Measurements from ENCODE around the gene C7orf33. TPM values are rescaled to one million over a fixed set of nuclear protein-coding genes. Genes with fewer than 3 reads are reported as not detected.

Gene C7orf33
- total and polyA plus RNA-seq, 9 of the 15 experiments (the other 6 are each of a cell fraction or from before 2014, with no cell fraction given) = 0.04 TPM; not detected in 8

- WGBS (ENCODE audit: insufficient coverage, low coverage, missing lambda C conversion rate) = 0% methylated on average over 3 of the region's 3 CpGs
- ATAC-seq (no peak), FAIRE-seq (no peak), DNase-seq (ENCODE audit: extremely low read depth in 1 of 4, low spot score in 3 of 4) (no peak)
- no TSS peak for BruUV-seq (replicated peaks)
- Histone ChIP-seq H3K27ac (ENCODE audit: extremely low read depth, low read depth, low read length) (no peak overlapping the region), H3K9me3 (replicated peaks; ENCODE audit: control insufficient read depth, insufficient read depth, low read depth, low read length) (0 out of 2 replicates have a peak, but pooled peaks cover 7% of the 10 kb centered on the region), H3K4me3 (no peak overlapping the region), H3K27me3 (ENCODE audit: control insufficient read depth in 2 of 2, insufficient read depth in 2 of 2, low read length in 2 of 2) (peaks cover 6 to 21% of the 10 kb centered on the region in 2 experiments; a peak in 2 of 5 replicates), H3K4me1 (replicated peaks in 1 of 2; ENCODE audit: control insufficient read depth in 2 of 2, insufficient read depth in 2 of 2, low read length in 2 of 2) (no peaks in the 10 kb centered on the region), H3K79me2 (ENCODE audit: control insufficient read depth, insufficient read depth, low read length) (no peaks in the 10 kb centered on the region), H3K9me1 (ENCODE audit: control insufficient read depth, insufficient read depth, low read length) (no peaks in the 10 kb centered on the region), H2AFZ (ENCODE audit: low read depth, low read length) (no peak overlapping the region), H4K20me1 (replicated peaks; ENCODE audit: control insufficient read depth, insufficient read depth, low read length) (no peaks in the 10 kb centered on the region), H3K4me2 (ENCODE audit: insufficient read depth, low read length) (no peak overlapping the region), H3K36me3 (ENCODE audit: control insufficient read depth, insufficient read depth, low read length) (no peaks in the 10 kb centered on the region), H3K9ac (ENCODE audit: insufficient read depth in 1 of 2, low read depth in 2 of 2, low read length in 2 of 2) (no peak overlapping the region)
- in situ Hi-C loops (cut with MboI) (loop anchor here (25.0 kb wide), 1 partner anchor 364 kb away; no protein-coding TSS in a partner anchor), intact Hi-C loops (cut with micrococcal nuclease) (no loop called here)
- ChIA-PET POLR2A (no interaction called here), CTCF (ENCODE audit: low intra/inter-chr PET ratio) (no interaction called here)
- no peak for TF ChIP-seq KLF16 (IDR thresholded peaks at IDR 0.05)
- no peak for TF ChIP-seq POU5F1 (IDR thresholded peaks at IDR 0.05; ENCODE audit: borderline replicate concordance, low read depth, low read length, partially characterized antibody)
- no peak for TF ChIP-seq ATF1 (CRISPR knock-in tag; IDR thresholded peaks at IDR 0.05)
- no peak for TF ChIP-seq ATF1 (tag; IDR thresholded peaks at IDR 0.05)
- TF ChIP-seq THAP7 (CRISPR knock-in tag; IDR thresholded peaks at IDR 0.05) = no peak
- TF ChIP-seq CHD2 (IDR thresholded peaks at IDR 0.05; ENCODE audit: low read depth, low read length) = no peak
- no peak for TF ChIP-seq SAP30 (IDR thresholded peaks at IDR 0.05; ENCODE audit: borderline replicate concordance, insufficient read depth, low read depth, low read length, poor library complexity, severe bottlenecking)
- TF ChIP-seq CBX5 (IDR thresholded peaks at IDR 0.05; ENCODE audit: borderline replicate concordance, low read depth) = no peak
- no peak for TF ChIP-seq ZNF707 (CRISPR knock-in tag; conservative IDR thresholded peaks at IDR 0.05)
- no peak for TF ChIP-seq SIRT6 (IDR thresholded peaks at IDR 0.05; ENCODE audit: low read depth, low read length)
- TF ChIP-seq IRF9 (tag; IDR thresholded peaks at IDR 0.05) = no peak
- TF ChIP-seq, protein P1, sequence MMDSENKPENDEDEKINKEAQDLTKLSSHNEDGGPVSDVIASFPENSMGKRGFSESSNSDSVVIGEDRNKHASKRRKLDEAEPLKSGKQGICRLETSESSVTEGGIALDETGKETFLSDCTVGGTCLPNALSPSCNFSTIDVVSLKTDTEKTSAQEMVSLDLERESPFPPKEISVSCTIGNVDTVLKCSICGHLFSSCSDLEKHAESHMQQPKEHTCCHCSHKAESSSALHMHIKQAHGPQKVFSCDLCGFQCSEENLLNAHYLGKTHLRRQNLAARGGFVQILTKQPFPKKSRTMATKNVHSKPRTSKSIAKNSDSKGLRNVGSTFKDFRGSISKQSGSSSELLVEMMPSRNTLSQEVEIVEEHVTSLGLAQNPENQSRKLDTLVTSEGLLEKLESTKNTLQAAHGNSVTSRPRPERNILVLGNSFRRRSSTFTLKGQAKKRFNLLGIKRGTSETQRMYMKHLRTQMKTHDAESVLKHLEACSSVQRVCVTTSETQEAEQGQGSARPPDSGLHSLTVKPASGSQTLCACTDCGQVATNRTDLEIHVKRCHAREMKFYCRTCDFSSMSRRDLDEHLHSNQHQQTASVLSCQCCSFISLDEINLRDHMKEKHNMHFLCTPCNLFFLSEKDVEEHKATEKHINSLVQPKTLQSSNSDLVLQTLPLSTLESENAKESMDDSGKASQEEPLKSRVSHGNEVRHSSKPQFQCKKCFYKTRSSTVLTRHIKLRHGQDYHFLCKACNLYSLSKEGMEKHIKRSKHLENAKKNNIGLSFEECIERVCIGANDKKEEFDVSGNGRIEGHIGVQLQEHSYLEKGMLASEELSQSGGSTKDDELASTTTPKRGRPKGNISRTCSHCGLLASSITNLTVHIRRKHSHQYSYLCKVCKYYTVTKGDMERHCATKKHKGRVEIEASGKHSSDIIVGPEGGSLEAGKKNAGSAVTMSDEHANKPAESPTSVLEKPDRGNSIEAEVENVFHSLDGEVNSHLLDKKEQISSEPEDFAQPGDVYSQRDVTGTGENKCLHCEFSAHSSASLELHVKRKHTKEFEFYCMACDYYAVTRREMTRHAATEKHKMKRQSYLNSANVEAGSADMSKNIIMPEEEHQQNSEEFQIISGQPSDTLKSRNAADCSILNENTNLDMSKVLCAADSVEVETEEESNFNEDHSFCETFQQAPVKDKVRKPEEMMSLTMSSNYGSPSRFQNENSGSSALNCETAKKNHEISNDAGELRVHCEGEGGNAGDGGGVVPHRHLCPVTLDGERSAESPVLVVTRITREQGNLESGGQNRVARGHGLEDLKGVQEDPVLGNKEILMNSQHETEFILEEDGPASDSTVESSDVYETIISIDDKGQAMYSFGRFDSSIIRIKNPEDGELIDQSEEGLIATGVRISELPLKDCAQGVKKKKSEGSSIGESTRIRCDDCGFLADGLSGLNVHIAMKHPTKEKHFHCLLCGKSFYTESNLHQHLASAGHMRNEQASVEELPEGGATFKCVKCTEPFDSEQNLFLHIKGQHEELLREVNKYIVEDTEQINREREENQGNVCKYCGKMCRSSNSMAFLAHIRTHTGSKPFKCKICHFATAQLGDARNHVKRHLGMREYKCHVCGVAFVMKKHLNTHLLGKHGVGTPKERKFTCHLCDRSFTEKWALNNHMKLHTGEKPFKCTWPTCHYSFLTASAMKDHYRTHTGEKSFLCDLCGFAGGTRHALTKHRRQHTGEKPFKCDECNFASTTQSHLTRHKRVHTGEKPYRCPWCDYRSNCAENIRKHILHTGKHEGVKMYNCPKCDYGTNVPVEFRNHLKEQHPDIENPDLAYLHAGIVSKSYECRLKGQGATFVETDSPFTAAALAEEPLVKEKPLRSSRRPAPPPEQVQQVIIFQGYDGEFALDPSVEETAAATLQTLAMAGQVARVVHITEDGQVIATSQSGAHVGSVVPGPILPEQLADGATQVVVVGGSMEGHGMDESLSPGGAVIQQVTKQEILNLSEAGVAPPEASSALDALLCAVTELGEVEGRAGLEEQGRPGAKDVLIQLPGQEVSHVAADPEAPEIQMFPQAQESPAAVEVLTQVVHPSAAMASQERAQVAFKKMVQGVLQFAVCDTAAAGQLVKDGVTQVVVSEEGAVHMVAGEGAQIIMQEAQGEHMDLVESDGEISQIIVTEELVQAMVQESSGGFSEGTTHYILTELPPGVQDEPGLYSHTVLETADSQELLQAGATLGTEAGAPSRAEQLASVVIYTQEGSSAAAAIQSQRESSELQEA (IDR thresholded peaks at IDR 0.05; ENCODE audit: low read depth) = no peak
- no peak for TF ChIP-seq PHF21A (IDR thresholded peaks at IDR 0.05; ENCODE audit: borderline replicate concordance, low read depth)
- TF ChIP-seq CREBBP (IDR thresholded peaks at IDR 0.05; ENCODE audit: low read depth, low read length) = no peak
- TF ChIP-seq HOXB6 (CRISPR knock-in tag; IDR thresholded peaks at IDR 0.05; ENCODE audit: borderline replicate concordance) = no peak
Observed at GRCh38 chr7:148598351-148598750, 7.8 kb downstream of the C7orf33 start.
